HL-60/S4 treated with phorbol 12-myristate 13-acetate at 8.2 ng/mL for 4 days and 3 days (cell line): Measurements from ENCODE around the gene NPHS1.
"Not testable (repeated sequence)": the region's sequence is repeated elsewhere in the genome, so short reads cannot be mapped to it uniquely, and the experiment has no call there.

Source experiments
- in situ Hi-C: fragments of 300-500 bp; cut with MboI; formaldehyde crosslinking; loops from 2 replicates; pipeline ENCODE4 v1.15.0; 2022; ENCODE audit warnings: low sequenced_read_pairs

Gene NPHS1

GRCh38 chr19:35818445-35818844, 33.9 kb downstream of the NPHS1 start:
- in situ Hi-C loops: no loop called here

GRCh38 chr19:35816846-35817245, 35.5 kb downstream of the NPHS1 start:
- in situ Hi-C loops: no loop called here

GRCh38 chr19:35816262-35816661, 36.0 kb downstream of the NPHS1 start:
- in situ Hi-C loops: no loop called here

GRCh38 chr19:35813043-35813890, 39.0 kb downstream of the NPHS1 start:
- in situ Hi-C loops: no loop called here

GRCh38 chr19:35812220-35813042, 39.9 kb downstream of the NPHS1 start, which contains the start of gene PRODH2:
PRODH2 (minus strand) TSS chr19:35812845; CDS start chr19:35812805, 40 bp downstream.
- in situ Hi-C loops: no loop called here

GRCh38 chr19:35811317-35812219, 40.7 kb downstream of the NPHS1 start:
- in situ Hi-C loops: no loop called here

GRCh38 chr19:35807633-35808032, 44.7 kb downstream of the NPHS1 start:
- in situ Hi-C loops: no loop called here

GRCh38 chr19:35806597-35806996, 45.7 kb downstream of the NPHS1 start:
- in situ Hi-C loops: no loop called here

GRCh38 chr19:35805526-35806102, 46.7 kb downstream of the NPHS1 start:
- in situ Hi-C loops: no loop called here

GRCh38 chr19:35801828-35802227, 50.5 kb downstream of the NPHS1 start:
- in situ Hi-C loops: no loop called here

- in situ Hi-C loops: no loop called here
These were observed 54.6 kb downstream of the NPHS1 start for GRCh38 chr19:35797663-35798062.

GRCh38 chr19:35796645-35797542, 55.4 kb downstream of the NPHS1 start:
- in situ Hi-C loops: no loop called here

GRCh38 chr19:35795564-35795963, 56.7 kb downstream of the NPHS1 start:
- in situ Hi-C loops: not testable (repeated sequence)

GRCh38 chr19:35793381-35794165, 58.7 kb downstream of the NPHS1 start:
- in situ Hi-C loops: no loop called here

- in situ Hi-C loops: no loop called here
These were observed 59.4 kb downstream of the NPHS1 start for GRCh38 chr19:35792888-35793287.

GRCh38 chr19:35792312-35792711, 60.0 kb downstream of the NPHS1 start:
- in situ Hi-C loops: no loop called here

- in situ Hi-C loops: no loop called here
These were observed 60.5 kb downstream of the NPHS1 start for GRCh38 chr19:35791814-35792279.

- in situ Hi-C loops: no loop called here
These were observed 61.1 kb downstream of the NPHS1 start for GRCh38 chr19:35790981-35791813.
